Prostate gland (tissue), 2 donors: ENCODE data around the gene CCDC158.

Source experiments
- CTCF ChIP-seq, 4 experiments: fragments of 200-600 bp in 2 of 4; fragments of 450-650 bp in 2 of 4; sonication (generic) in 2 of 4; IDR thresholded peaks; 1 replicate in 3 of 4; 2 replicates in 1 of 4; pipeline ENCODE4 v1.5.1; 2016 to 2019; ENCODE audit warnings: antibody characterized with exemption in 4 of 4, mild to moderate bottlenecking in 2 of 4, moderate library complexity in 2 of 4
- POLR2A ChIP-seq: fragments of 450-650 bp; IDR thresholded peaks from one replicate; pipeline ENCODE4 v1.6.1; 2016; ENCODE audit warnings: antibody characterized with exemption, mild to moderate bottlenecking

DNA sequence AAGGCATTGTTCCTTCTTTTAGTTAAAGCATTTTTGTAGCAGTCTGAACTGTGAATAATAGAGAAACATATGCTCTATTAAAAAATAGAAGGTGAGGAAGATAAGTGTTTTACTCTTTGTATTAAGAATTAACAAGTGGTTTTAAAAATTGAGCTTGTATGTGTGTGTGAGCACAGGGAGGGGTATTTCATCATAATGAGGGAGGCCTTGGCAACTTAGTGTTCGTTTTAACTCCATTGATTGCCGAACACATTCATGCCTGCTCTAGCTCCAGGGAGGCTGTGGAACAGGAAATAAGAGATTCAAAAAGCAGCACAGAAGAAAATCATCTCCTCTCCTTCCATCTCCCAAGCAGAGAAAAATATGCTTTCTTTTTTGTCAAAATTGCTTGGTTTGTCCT is 28.9 kb upstream of the CCDC158 start:
- no peak for TF ChIP-seq POLR2A
- no peak for TF ChIP-seq CTCF (IDR thresholded peaks at IDR 0.05)
